ENCODE data around the gene ITIH5.

GRCh38 chr10:7715515-7715914 lies 48.7 kb upstream of the ITIH5 start:
- TF ChIP-seq CTCF (IDR thresholded peaks at IDR 0.05; ENCODE audit: low read depth, low read length) = no peak
- no peak for TF ChIP-seq POLR2A (IDR thresholded peaks at IDR 0.05; ENCODE audit: extremely low read depth, insufficient read length)
- no peak for TF ChIP-seq MAX (IDR thresholded peaks at IDR 0.05; ENCODE audit: low read depth, low read length)

Measured in NB4 (cell line).